HepG2 (cell line): Measurements from ENCODE around the gene MAT2A. TPM values are rescaled to one million over a fixed set of nuclear protein-coding genes. Genes with fewer than 3 reads are reported as not detected.

Experiments
- ARNT2 ChIP-seq: sonication (generic); formaldehyde crosslinking; IDR thresholded peaks from 2 replicates; pipeline ENCODE4 v1.8.0; 2022; ENCODE audit warnings: mild to moderate bottlenecking, low read depth, missing genetic modification reagents, moderate library complexity
- ESRRA ChIP-seq: sonication (generic); formaldehyde crosslinking; IDR thresholded peaks from 2 replicates; pipeline ENCODE4 v1.5.1; 2020; ENCODE audit warnings: mild to moderate bottlenecking, low read depth, missing genetic modification reagents
- ETV5 ChIP-seq: IDR thresholded peaks from 2 replicates; pipeline ENCODE4 v1.6.1; 2018; ENCODE audit warnings: missing biosample characterization, missing genetic modification reagents, inconsistent platforms, borderline replicate concordance
- FIP1L1 ChIP-seq: fragments of 200-400 bp; formaldehyde crosslinking; IDR thresholded peaks from 2 replicates; pipeline ENCODE4 v1.6.1; 2018; ENCODE audit warnings: low read depth, mild to moderate bottlenecking, low read length, moderate library complexity, borderline replicate concordance; ENCODE audit not compliant: insufficient read depth
- GATAD1 ChIP-seq: IDR thresholded peaks from 2 replicates; pipeline ENCODE4 v1.6.1; 2016; ENCODE audit warnings: missing genetic modification reagents, missing compliant biosample characterization
- IRF2 ChIP-seq: IDR thresholded peaks from 2 replicates; pipeline ENCODE4 v1.6.1; 2018; ENCODE audit warnings: missing genetic modification reagents, missing compliant biosample characterization
- KDM2A ChIP-seq: sonication (generic); formaldehyde crosslinking; IDR thresholded peaks from 2 replicates; pipeline ENCODE4 v1.4.0; 2020; ENCODE audit warnings: low read depth, missing genetic modification reagents, borderline replicate concordance
- KDM5B ChIP-seq: sonication (generic); formaldehyde crosslinking; IDR thresholded peaks from 2 replicates; pipeline ENCODE4 v1.4.0; 2020; ENCODE audit warnings: missing genetic modification reagents, mild to moderate bottlenecking, borderline replicate concordance
- MED8 ChIP-seq: sonication (generic); formaldehyde crosslinking; IDR thresholded peaks from 2 replicates; pipeline ENCODE4 v1.8.1; 2023; ENCODE audit warnings: mild to moderate bottlenecking, missing genetic modification reagents; ENCODE audit not compliant: insufficient replicate concordance
- NCOR1 ChIP-seq: fragments of 200-600 bp; sonication (generic); IDR thresholded peaks from 2 replicates; pipeline ENCODE4 v1.7.0; 2017; ENCODE audit warnings: antibody characterized with exemption, low read length, borderline replicate concordance
- PPARG ChIP-seq: conservative IDR thresholded peaks from 2 replicates; pipeline ENCODE4 v1.6.1; 2016; ENCODE audit warnings: missing biosample characterization, missing genetic modification reagents
- SOX13 ChIP-seq, 3 experiments: fragments of 450-650 bp in 1 of 3; sonication (generic) in 1 of 3; formaldehyde crosslinking in 1 of 3; IDR thresholded peaks in 2 of 3; conservative IDR thresholded peaks in 1 of 3; 2 replicates each; pipeline versions ENCODE4 v1.5.0 to v1.6.1; 2016 to 2020; ENCODE audit warnings: antibody characterized with exemption in 1 of 3, mild to moderate bottlenecking in 1 of 3, missing compliant biosample characterization in 1 of 3, missing genetic modification reagents in 1 of 3, moderate library complexity in 1 of 3
- TCF7L2 ChIP-seq: IDR thresholded peaks from 2 replicates; pipeline ENCODE4 v1.6.1; 2011; ENCODE audit warnings: mild to moderate bottlenecking, low read depth, low read length, moderate library complexity
- XRCC5 ChIP-seq: fragments of 200-400 bp; formaldehyde crosslinking; optimal IDR thresholded peaks from 2 replicates; pipeline ENCODE3; 2017; ENCODE audit warnings: mild to moderate bottlenecking, low read length
- ZFP36L2 ChIP-seq: sonication (generic); formaldehyde crosslinking; IDR thresholded peaks from 2 replicates; pipeline ENCODE4 v1.4.0; 2020; ENCODE audit warnings: missing genetic modification reagents
- ZKSCAN1 ChIP-seq: fragments of 150-350 bp; IDR thresholded peaks from 2 replicates; pipeline ENCODE4 v1.6.1; 2014; ENCODE audit warnings: low read length
- ZNF10 ChIP-seq: sonication (generic); formaldehyde crosslinking; IDR thresholded peaks from 2 replicates; pipeline ENCODE4 v1.4.0; 2020; ENCODE audit warnings: mild to moderate bottlenecking, low read depth, missing genetic modification reagents, borderline replicate concordance
- ZNF205 ChIP-seq: IDR thresholded peaks from 2 replicates; pipeline ENCODE4 v1.6.1; 2018; ENCODE audit warnings: missing biosample characterization, missing genetic modification reagents
- ZNF607 ChIP-seq: sonication (generic); formaldehyde crosslinking; IDR thresholded peaks from 2 replicates; pipeline ENCODE4 v1.5.1; 2020; ENCODE audit warnings: missing genetic modification reagents, mild to moderate bottlenecking, borderline replicate concordance
- polyA plus RNA-seq, 8 experiments: library from polyadenylated mRNA; depleted of rRNA in 3 of 8; stranded (reverse) in 7 of 8; unstranded in 1 of 8; fragments of >200 nt; fragmentation: Illumina TruSeq in 4 of 8; extraction: Trizol in 4 of 8; gene quantifications; 2 replicates each; pipeline versions ENCODE4 v1.2.1 to v1.2.3, GENCODE V29; 2011 to 2016; ENCODE audit warnings: low read depth in 4 of 8, missing spikeins in 1 of 8, mixed read lengths in 1 of 8; ENCODE audit not compliant: insufficient read depth in 1 of 8
- total RNA-seq, 5 experiments: library from RNA; depleted of rRNA; stranded (reverse); fragments of >200 nt; fragmentation: Illumina TruSeq; extraction: Trizol; gene quantifications; 2 replicates each; pipeline ENCODE4 v1.2.3, GENCODE V29; 2016; ENCODE audit warnings: low read depth in 1 of 5
- TF ChIP-seq, protein P1 (sequence below): sonication (generic); formaldehyde crosslinking; IDR thresholded peaks from 2 replicates; pipeline ENCODE4 v1.4.0; 2020; ENCODE audit warnings: mild to moderate bottlenecking, missing genetic modification reagents
- TF ChIP-seq, protein P2 (sequence below): sonication (generic); formaldehyde crosslinking; IDR thresholded peaks from 2 replicates; pipeline ENCODE4 v1.4.0; 2020; ENCODE audit warnings: missing genetic modification reagents, borderline replicate concordance
- TF ChIP-seq, protein P3 (sequence below): IDR thresholded peaks from 2 replicates; pipeline ENCODE4 v1.4.0; 2020; ENCODE audit warnings: mild to moderate bottlenecking, missing genetic modification reagents

Gene MAT2A
- total and polyA plus RNA-seq, 2 of the 13 experiments (the other 11 are each of a cell fraction or from before 2014, with no cell fraction given): 155 to 331 TPM

DNA sequence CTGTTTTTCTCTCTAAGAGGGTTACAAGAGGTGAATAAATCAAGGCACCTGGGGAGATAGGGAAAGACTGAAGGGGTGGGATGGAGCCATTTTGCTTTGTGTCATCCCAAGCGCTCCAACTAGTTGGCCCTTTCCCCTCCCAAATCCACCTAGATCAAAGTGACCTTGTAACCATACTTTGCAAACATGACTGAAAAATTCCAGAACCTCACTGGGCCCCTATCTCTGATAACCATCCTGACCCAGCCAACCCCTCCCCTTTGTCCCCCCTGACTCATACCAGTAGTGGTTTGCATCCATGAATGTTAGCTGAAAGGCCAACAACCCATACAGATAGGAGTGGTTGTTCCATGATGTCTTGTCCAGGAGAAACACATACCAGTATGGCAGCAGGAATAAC, 19.2 kb downstream of the MAT2A start (continued):
- 0 out of 2 replicates have a peak, but pooled peaks have one; percentile 39 for TF ChIP-seq IRF2 (CRISPR knock-in tag)
- TF ChIP-seq MED8 (CRISPR knock-in tag): peak; percentile 47
- no peak for TF ChIP-seq FIP1L1
- TF ChIP-seq, protein P1, sequence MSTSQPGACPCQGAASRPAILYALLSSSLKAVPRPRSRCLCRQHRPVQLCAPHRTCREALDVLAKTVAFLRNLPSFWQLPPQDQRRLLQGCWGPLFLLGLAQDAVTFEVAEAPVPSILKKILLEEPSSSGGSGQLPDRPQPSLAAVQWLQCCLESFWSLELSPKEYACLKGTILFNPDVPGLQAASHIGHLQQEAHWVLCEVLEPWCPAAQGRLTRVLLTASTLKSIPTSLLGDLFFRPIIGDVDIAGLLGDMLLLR: no peak
- no peak for TF ChIP-seq ZNF10 (CRISPR knock-in tag)
- 0 out of 2 replicates have a peak, but pooled peaks have one; percentile 28 for TF ChIP-seq GATAD1
- TF ChIP-seq ZNF607 (CRISPR knock-in tag): no peak
- TF ChIP-seq, protein P2, sequence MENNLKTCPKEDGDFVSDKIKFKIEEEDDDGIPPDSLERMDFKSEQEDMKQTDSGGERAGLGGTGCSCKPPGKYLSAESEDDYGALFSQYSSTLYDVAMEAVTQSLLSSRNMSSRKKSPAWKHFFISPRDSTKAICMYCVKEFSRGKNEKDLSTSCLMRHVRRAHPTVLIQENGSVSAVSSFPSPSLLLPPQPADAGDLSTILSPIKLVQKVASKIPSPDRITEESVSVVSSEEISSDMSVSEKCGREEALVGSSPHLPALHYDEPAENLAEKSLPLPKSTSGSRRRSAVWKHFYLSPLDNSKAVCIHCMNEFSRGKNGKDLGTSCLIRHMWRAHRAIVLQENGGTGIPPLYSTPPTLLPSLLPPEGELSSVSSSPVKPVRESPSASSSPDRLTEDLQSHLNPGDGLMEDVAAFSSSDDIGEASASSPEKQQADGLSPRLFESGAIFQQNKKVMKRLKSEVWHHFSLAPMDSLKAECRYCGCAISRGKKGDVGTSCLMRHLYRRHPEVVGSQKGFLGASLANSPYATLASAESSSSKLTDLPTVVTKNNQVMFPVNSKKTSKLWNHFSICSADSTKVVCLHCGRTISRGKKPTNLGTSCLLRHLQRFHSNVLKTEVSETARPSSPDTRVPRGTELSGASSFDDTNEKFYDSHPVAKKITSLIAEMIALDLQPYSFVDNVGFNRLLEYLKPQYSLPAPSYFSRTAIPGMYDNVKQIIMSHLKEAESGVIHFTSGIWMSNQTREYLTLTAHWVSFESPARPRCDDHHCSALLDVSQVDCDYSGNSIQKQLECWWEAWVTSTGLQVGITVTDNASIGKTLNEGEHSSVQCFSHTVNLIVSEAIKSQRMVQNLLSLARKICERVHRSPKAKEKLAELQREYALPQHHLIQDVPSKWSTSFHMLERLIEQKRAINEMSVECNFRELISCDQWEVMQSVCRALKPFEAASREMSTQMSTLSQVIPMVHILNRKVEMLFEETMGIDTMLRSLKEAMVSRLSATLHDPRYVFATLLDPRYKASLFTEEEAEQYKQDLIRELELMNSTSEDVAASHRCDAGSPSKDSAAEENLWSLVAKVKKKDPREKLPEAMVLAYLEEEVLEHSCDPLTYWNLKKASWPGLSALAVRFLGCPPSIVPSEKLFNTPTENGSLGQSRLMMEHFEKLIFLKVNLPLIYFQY (CRISPR knock-in tag): peak; percentile 87; the same call in 1 of the 2 replicates
- TF ChIP-seq ZNF205 (CRISPR knock-in tag): 0 out of 2 replicates have a peak, but pooled peaks have one; percentile 51
- TF ChIP-seq ZKSCAN1: no peak
- 0 out of 2 replicates have a peak, but pooled peaks have one; percentile 39 for TF ChIP-seq ESRRA (CRISPR knock-in tag)
- TF ChIP-seq ZFP36L2: no peak
- TF ChIP-seq SOX13 (IDR thresholded peaks at IDR 0.05): no peak
- TF ChIP-seq SOX13 (CRISPR knock-in tag; conservative IDR thresholded peaks at IDR 0.05 in 1 of 2, IDR thresholded peaks at IDR 0.05 in 1 of 2): peak in 1 of 2 experiments; percentile 56; a peak in 1 of 4 replicates
- TF ChIP-seq TCF7L2: no peak
- 0 out of 2 replicates have a peak, but pooled peaks have one; percentile 18 for TF ChIP-seq NCOR1
- TF ChIP-seq ARNT2 (CRISPR knock-in tag): 0 out of 2 replicates have a peak, but pooled peaks have one; percentile 44
- no peak for TF ChIP-seq ETV5 (CRISPR knock-in tag)
- TF ChIP-seq XRCC5: peak; percentile 17
- TF ChIP-seq KDM5B (CRISPR knock-in tag): 0 out of 2 replicates have a peak, but pooled peaks have one; percentile 25
- TF ChIP-seq PPARG (CRISPR knock-in tag): 0 out of 2 replicates have a peak, but pooled peaks have one; percentile 14
- no peak for TF ChIP-seq KDM2A (CRISPR knock-in tag)
- TF ChIP-seq, protein P3, sequence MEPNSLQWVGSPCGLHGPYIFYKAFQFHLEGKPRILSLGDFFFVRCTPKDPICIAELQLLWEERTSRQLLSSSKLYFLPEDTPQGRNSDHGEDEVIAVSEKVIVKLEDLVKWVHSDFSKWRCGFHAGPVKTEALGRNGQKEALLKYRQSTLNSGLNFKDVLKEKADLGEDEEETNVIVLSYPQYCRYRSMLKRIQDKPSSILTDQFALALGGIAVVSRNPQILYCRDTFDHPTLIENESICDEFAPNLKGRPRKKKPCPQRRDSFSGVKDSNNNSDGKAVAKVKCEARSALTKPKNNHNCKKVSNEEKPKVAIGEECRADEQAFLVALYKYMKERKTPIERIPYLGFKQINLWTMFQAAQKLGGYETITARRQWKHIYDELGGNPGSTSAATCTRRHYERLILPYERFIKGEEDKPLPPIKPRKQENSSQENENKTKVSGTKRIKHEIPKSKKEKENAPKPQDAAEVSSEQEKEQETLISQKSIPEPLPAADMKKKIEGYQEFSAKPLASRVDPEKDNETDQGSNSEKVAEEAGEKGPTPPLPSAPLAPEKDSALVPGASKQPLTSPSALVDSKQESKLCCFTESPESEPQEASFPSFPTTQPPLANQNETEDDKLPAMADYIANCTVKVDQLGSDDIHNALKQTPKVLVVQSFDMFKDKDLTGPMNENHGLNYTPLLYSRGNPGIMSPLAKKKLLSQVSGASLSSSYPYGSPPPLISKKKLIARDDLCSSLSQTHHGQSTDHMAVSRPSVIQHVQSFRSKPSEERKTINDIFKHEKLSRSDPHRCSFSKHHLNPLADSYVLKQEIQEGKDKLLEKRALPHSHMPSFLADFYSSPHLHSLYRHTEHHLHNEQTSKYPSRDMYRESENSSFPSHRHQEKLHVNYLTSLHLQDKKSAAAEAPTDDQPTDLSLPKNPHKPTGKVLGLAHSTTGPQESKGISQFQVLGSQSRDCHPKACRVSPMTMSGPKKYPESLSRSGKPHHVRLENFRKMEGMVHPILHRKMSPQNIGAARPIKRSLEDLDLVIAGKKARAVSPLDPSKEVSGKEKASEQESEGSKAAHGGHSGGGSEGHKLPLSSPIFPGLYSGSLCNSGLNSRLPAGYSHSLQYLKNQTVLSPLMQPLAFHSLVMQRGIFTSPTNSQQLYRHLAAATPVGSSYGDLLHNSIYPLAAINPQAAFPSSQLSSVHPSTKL (CRISPR knock-in tag): peak; percentile 65
